ENCODE results near the gene CHI3L1.

Gene CHI3L1

GRCh38 chr1:203149188-203149840 is 37.2 kb downstream of the CHI3L1 start:
- no peak for DNase-seq

GRCh38 chr1:203148579-203148978 is 37.9 kb downstream of the CHI3L1 start:
- DNase-seq: no peak

- no peak for DNase-seq
These were observed 38.4 kb downstream of the CHI3L1 start for GRCh38 chr1:203148127-203148526.

- no peak for DNase-seq
These were observed 39.1 kb downstream of the CHI3L1 start for GRCh38 chr1:203147376-203147775.

GRCh38 chr1:203146537-203146936 is 40.0 kb downstream of the CHI3L1 start:
- DNase-seq: no peak

- no peak for DNase-seq
These were observed 40.5 kb downstream of the CHI3L1 start for GRCh38 chr1:203146042-203146369.

- no peak for DNase-seq
These were observed 41.0 kb downstream of the CHI3L1 start for GRCh38 chr1:203145321-203146041.

GRCh38 chr1:203144661-203145060 is 41.8 kb downstream of the CHI3L1 start:
- no peak for DNase-seq

GRCh38 chr1:203143641-203144040 is 42.9 kb downstream of the CHI3L1 start:
- no peak for DNase-seq

GRCh38 chr1:203142684-203143408 is 43.7 kb downstream of the CHI3L1 start:
- DNase-seq: no peak

- DNase-seq: no peak
These were observed 44.4 kb downstream of the CHI3L1 start for GRCh38 chr1:203142124-203142523.

- DNase-seq: peak; percentile 31 to 60
These were observed 45.6 kb downstream of the CHI3L1 start for GRCh38 chr1:203140743-203141520.

GRCh38 chr1:203139976-203140475 is 46.5 kb downstream of the CHI3L1 start:
- DNase-seq: no peak

- DNase-seq: no peak
These were observed 48.4 kb downstream of the CHI3L1 start for GRCh38 chr1:203138066-203138465.

- no peak for DNase-seq
These were observed 49.2 kb downstream of the CHI3L1 start for GRCh38 chr1:203137324-203137723.

GRCh38 chr1:203136409-203137042 is 50.0 kb downstream of the CHI3L1 start:
- no peak for DNase-seq

GRCh38 chr1:203135636-203136305 is 50.7 kb downstream of the CHI3L1 start:
- DNase-seq: peak; percentile 39 to 69

GRCh38 chr1:203133970-203134725 is 52.4 kb downstream of the CHI3L1 start:
- DNase-seq: peak; percentile 69 to 91

GRCh38 chr1:203131548-203132200 is 54.8 kb downstream of the CHI3L1 start:
- DNase-seq: no peak

- no peak for DNase-seq
These were observed 56.0 kb downstream of the CHI3L1 start for GRCh38 chr1:203130358-203130985.

Data from inflammatory macrophage treated with lipopolysaccharide for 1 hour (primary cell).